Fibroblast of skin of right quadriceps (primary cell): ENCODE data around the gene FAM171A1.
"Not testable (repeated sequence)": the region's sequence is repeated elsewhere in the genome, so short reads cannot be mapped to it uniquely, and the experiment has no call there.

Source experiments
- DNase-seq: peaks from one replicate; pipeline ENCODE4 v3.0.0-alpha.2; 2013

The FAM171A1 gene

DNA sequence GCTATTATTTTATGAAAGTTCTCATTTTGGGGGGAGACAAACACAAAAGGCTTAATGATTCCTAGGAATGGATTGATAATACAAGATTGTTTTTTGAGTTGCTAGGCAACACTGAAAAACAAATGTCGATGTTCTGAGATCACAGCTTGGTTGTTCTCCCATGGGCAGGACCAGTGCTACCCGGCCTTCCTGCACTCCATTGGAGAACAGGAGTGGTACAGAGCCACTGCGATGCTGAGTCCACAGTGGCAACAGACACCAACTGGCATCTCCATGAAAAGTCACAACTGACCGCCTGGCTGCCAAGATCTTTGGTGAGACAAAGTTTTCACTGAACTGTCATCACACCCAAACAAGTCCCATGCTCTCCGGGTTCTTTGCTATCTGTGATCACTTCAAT lies 133.7 kb downstream of the FAM171A1 start:
- peak; percentile 71 for DNase-seq

DNA sequence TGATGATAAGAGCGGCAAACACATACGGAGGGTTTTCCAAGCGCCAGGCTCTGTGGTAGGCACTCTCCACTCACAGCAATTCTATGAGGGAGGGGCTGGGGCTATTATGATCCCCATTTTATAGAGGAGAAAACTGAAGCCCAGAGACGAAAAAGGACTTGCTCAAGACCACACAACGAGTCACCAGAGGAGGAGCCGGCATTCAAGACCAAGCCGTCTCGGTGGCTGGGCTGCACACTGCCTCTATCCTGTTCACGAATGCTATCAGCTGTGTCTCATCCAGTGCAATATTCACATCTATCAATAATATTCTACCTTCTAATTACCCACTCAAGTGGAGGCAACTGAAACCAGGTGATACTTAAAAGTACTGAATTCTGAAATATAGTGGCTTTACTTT lies 134.7 kb downstream of the FAM171A1 start:
- DNase-seq, result no peak

DNA sequence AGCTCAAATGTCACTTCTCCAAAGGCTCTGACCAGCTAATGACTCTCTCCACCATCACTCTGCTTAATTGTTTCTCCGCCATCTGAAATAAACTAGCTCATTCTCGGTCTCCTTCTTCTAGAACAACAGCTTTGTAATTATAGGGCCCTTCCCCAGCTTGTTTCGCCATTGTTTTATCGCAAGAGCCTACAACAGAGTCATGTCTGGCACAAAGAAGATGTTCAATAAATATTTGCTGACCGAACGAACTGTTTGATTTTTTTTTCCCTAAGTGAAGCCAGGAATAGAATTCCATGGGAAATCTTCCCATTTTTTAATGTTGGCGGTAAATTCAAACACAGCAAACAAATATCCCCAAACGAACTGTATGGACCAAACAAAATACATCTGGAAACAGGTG lies 138.8 kb downstream of the FAM171A1 start:
- DNase-seq, result no peak

DNA sequence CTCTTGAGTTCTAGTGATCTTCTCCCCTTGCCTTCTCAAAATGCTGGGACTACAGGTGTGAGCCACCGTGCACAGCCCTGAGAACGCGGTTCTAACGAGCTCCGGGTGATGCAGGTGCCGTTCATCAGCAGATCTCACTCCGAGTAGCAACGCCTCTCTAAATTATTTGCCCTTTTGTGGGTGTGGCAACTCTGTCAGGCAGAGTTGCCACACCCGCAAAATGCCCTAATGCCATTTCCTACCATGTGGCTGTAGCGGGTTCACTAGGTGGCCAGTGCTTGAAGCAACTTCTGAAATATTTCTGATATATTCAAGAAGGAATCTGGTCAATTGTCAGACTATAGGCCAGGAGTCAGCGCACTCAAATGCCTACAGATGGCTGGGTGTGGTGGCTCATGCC lies 139.7 kb downstream of the FAM171A1 start:
- no peak for DNase-seq

DNA sequence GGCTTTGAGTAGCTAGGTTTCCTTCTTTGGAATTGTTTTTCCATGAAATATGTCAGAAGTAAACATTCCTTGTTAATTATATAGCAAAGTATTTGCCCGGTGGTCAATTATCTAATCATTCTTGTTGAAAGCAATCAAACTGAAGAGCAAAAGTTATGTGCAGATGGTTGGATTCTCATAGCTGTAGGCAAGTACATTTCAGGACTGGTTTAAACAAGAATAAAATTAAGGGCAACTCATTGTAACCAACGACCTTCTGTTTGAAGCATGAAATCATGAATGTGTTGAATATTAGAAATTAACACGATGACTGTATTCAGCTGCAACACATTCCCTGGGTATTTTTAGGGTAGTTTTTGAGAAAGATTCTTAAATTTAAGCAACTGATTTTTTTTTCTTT lies 140.8 kb downstream of the FAM171A1 start:
- no peak for DNase-seq

- no peak for DNase-seq
Measured at GRCh38 chr10:15229268-15229667, 141.8 kb downstream of the FAM171A1 start.

DNA sequence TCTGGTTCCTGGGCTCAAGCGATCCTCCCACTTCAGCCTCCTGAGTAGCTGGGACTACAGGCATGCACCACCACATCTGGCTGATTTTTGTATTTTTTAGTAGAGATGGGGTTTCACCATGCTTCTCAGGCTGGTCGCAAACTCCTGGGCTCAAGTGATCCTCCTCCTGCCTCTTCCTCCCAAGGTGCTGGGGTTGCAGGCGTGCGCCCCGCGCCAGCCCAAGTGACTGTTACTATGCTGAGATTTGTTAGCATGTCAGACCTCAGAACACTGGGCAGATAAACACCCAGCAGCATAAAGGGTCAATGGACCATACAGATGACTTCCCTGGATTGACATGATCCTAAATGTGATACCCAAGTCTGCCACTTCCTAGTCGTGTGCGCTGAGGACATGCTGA lies 142.7 kb downstream of the FAM171A1 start:
- no peak for DNase-seq

GRCh38 chr10:15227611-15228372 lies 143.3 kb downstream of the FAM171A1 start:
- DNase-seq, result peak; percentile 67

GRCh38 chr10:15225511-15225910 lies 145.6 kb downstream of the FAM171A1 start:
- no peak for DNase-seq

- DNase-seq, result no peak
Measured at GRCh38 chr10:15224948-15225347, 146.1 kb downstream of the FAM171A1 start.

GRCh38 chr10:15223174-15223573 lies 147.9 kb downstream of the FAM171A1 start:
- peak; percentile 90 for DNase-seq

DNA sequence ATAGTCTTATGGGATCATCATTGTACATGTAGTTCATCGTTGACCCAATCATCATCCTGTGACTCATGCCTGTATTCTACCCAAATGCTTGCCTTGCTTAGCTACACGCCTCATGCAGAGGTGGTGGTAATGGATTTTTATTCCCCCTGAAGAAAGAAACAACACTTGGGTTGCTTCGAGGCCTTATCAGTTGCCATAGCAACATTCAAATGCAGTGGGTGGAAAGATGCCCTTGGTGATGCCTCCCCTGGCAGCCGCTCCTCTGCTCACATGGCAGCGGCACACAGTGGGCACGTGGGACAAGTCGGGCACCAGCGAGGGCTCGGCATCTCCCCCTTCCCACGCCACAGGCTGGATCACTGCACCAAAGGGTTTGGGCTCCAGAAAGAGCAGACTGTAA lies 148.6 kb downstream of the FAM171A1 start:
- DNase-seq, result no peak

DNA sequence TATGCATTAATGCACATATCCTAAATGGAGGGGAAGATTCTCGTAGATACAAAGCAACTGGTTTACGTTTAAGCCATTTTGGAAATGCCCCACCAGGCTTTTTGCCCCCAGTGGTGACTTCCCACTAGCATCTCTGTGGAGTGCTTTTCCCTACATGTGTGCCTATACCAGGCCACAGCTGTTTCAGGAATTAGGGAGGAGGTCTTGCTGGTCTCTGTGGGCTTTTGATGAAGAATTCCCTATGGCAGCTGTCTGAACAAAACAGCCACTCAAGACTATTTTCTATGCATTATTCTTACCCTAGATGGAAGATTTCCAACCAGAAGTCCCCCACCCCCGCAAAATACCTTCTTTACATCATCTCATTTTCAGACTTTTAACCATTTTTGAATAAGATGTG lies 150.6 kb downstream of the FAM171A1 start:
- DNase-seq, result no peak

- no peak for DNase-seq
Measured at GRCh38 chr10:15216700-15217099, 154.4 kb downstream of the FAM171A1 start.

- DNase-seq, result no peak
Measured at GRCh38 chr10:15214237-15214636, 156.9 kb downstream of the FAM171A1 start.

GRCh38 chr10:15213461-15213861 lies 157.6 kb downstream of the FAM171A1 start:
- no peak for DNase-seq

GRCh38 chr10:15211464-15211979 lies 159.6 kb downstream of the FAM171A1 start:
- DNase-seq, result peak; percentile 85

- no peak for DNase-seq
Measured at GRCh38 chr10:15210521-15210920, 160.6 kb downstream of the FAM171A1 start.

DNA sequence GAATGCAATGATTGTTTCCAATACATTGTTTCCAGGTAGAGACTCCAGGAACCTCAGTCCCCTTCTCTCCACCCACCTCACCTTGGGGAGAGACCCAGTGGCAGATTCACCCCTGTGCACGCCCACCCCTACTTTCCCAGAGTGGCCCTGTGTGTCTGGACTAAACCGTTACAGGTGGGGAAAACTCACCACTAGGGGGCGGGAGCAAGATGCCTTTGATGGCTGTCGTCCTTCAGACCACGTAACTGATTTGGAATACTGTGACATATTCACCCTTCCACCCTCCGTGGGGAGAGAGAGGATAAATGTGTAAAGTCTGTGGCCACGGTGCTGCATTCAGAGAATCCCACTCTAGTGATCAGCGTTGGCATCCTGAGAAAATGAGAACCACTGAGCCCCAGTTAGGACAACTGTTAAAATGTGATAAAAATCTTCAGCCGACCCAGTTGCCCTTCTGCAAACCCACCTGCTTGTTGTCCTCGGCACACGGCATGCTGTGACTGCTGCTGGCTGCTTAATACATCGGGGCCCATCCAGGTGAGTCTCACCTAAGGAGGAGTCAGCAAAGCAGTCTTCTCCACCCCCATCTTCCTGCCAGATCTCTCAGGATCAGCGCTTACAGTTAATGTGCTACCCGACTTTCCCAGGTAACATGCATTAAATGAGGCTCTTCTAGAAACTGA lies 161.1 kb downstream of the FAM171A1 start:
- peak; percentile 63 for DNase-seq

GRCh38 chr10:15208221-15208620 lies 162.9 kb downstream of the FAM171A1 start:
- no peak for DNase-seq

GRCh38 chr10:15207410-15207809 lies 163.7 kb downstream of the FAM171A1 start:
- not testable (repeated sequence) for DNase-seq

DNA sequence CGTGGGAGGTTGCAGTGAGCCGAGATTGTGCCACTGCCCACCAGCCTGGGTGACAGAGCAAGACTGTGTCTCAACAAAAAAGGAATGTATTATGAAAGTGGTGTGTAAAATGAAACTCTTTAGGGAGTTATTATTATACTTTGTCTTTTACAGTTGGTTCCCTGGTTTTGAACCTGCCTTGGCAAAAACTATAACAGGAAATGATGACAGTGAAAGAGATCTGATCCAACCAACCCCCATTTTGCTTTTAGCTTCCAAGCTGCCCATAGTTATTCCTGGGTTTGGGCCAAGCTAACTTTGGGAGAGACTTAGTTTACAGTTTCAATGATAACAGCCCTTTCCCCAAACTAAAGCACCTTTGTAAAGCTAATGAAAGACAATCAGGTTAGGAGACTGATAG lies 168.4 kb downstream of the FAM171A1 start:
- DNase-seq, result peak; percentile 27

GRCh38 chr10:15202301-15202621 lies 168.8 kb downstream of the FAM171A1 start:
- DNase-seq, result not testable (repeated sequence)

DNA sequence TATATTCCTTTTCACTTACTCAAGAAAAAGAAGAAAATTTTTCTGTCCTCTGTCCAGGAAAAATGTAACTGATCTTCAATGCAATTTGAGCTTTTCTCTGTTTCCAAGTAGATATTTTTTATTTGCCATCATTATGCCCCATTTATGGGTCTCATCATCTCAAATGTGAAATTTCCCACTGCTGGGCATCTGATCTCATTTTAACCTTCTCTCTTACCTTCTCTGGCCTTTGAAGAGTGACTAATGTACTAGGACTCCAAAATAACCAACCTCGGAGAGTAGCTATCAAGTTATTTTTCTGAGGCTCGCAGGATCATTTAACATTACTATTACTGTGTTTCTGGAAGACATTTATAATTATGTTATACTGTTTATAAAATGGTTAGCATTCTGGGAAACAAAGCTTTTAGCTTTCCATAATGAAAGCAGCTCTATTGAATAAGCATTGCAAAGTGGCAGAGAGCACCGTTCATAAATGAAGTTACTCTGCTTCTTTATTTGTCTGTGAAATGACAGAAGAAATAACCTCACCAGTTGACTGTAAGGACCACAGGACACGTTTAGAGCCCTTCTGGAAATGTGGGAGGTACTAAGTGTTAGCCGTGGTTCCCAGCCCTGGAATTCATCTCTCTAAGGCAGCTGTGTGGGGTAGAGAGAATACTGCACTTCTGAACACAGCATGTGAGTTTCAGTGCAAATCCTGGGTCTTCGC lies 169.3 kb downstream of the FAM171A1 start:
- DNase-seq, result peak; percentile 48
